Measurements from ENCODE around the gene CCDC15. TPM values are rescaled to one million over a fixed set of nuclear protein-coding genes. Genes with fewer than 3 reads are reported as not detected.

Gene CCDC15
- total RNA-seq, 1 donor from 2014 or later, result not detected

DNA sequence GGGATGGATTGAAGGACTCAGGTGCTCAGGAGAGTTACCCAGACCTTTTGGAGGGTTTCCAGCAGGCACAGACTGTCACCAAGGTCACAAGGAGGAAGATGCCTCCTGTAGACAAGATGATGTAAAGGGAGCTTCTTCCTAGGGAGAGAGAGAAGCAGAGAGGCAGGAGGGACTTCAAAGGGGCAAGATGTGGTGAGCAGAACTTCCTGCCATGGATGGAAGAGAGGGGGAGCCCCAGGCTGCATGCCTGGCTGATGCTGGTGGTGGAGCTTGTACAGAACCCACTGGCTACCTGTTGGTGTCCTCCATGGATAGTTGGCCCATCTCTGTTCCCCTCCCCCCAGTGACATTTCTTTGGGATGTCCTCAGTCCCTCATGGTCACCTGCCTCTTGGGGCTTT, 30.7 kb upstream of the CCDC15 start:
- Histone ChIP-seq H3K4me3 (no peak overlapping the region), H3K4me1 (no peaks in the 10 kb centered on the region), H3K9me3 (no peaks in the 10 kb centered on the region), H3K36me3 (no peaks in the 10 kb centered on the region), H3K27me3 (no peaks in the 10 kb centered on the region), H3K27ac (no peak overlapping the region)
- TF ChIP-seq, protein P1, sequence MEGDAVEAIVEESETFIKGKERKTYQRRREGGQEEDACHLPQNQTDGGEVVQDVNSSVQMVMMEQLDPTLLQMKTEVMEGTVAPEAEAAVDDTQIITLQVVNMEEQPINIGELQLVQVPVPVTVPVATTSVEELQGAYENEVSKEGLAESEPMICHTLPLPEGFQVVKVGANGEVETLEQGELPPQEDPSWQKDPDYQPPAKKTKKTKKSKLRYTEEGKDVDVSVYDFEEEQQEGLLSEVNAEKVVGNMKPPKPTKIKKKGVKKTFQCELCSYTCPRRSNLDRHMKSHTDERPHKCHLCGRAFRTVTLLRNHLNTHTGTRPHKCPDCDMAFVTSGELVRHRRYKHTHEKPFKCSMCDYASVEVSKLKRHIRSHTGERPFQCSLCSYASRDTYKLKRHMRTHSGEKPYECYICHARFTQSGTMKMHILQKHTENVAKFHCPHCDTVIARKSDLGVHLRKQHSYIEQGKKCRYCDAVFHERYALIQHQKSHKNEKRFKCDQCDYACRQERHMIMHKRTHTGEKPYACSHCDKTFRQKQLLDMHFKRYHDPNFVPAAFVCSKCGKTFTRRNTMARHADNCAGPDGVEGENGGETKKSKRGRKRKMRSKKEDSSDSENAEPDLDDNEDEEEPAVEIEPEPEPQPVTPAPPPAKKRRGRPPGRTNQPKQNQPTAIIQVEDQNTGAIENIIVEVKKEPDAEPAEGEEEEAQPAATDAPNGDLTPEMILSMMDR (IDR thresholded peaks at IDR 0.05), result no peak
- intact Hi-C loops (cut with DNase I), result no loop called here
- DNase-seq (ENCODE audit: low spot score in 2 of 2), result no peak

GRCh38 chr11:124928942-124929665, 24.9 kb upstream of the CCDC15 start:
- TF ChIP-seq, protein P1 (IDR thresholded peaks at IDR 0.05), result no peak
- Histone ChIP-seq H3K27ac (no peak overlapping the region), H3K4me1 (no peaks in the 10 kb centered on the region), H3K36me3 (no peaks in the 10 kb centered on the region), H3K9me3 (no peaks in the 10 kb centered on the region), H3K4me3 (no peak overlapping the region), H3K27me3 (no peaks in the 10 kb centered on the region)
- intact Hi-C loops (cut with DNase I), result no loop called here
- DNase-seq (ENCODE audit: low spot score in 2 of 2), result no peak

- intact Hi-C loops (cut with DNase I), result no loop called here
- TF ChIP-seq, protein P1 (IDR thresholded peaks at IDR 0.05), result no peak
- no peaks in the 10 kb centered on the region for H3K27me3 ChIP-seq
- DNase-seq (ENCODE audit: low spot score in 2 of 2), result no peak
- no peaks in the 10 kb centered on the region for H3K4me1 ChIP-seq
- no peaks in the 10 kb centered on the region for H3K36me3 ChIP-seq
- H3K9me3 ChIP-seq, result no peaks in the 10 kb centered on the region
- H3K4me3 ChIP-seq, result no peak overlapping the region
- H3K27ac ChIP-seq, result no peak overlapping the region
Measured at GRCh38 chr11:124930799-124931198, 23.2 kb upstream of the CCDC15 start.

DNA sequence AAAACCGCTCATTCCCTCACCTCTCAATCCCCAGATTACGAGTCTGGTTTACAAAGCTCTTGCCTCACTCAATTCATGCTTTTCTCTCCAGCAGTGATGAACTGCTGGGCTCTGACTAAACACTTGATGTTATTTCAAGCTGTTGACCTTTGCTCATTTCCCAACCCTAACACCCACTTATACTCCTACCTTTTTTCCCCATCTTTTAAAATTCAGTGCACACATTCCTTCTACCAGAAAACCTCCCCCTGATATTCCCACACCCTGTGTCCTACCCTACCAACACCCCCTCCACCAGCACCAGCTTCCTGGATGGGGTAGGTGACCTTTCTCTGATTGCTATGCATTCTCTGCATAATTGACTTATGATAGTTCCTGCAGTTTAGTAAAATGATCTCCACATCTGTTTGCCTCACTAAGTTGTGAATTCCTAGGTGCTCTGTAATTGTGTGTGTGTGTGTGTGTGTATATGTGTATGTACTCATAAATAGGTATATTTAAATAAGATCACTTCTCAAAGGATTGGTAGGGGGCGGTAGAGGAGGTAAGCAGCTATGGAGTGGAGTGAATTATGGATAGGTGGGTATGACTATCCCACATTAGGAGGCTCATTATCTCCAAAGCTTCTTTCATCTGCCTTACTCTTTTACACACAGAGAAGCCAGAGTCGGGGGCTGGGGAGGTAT, 19.0 kb upstream of the CCDC15 start:
- H3K27ac ChIP-seq, result no peak overlapping the region
- TF ChIP-seq, protein P1 (IDR thresholded peaks at IDR 0.05), result no peak
- no peaks in the 10 kb centered on the region for H3K36me3 ChIP-seq
- H3K9me3 ChIP-seq, result no peaks in the 10 kb centered on the region
- DNase-seq (ENCODE audit: low spot score in 2 of 2), result no peak
- no peaks in the 10 kb centered on the region for H3K4me1 ChIP-seq
- intact Hi-C loops (cut with DNase I), result no loop called here
- no peak overlapping the region for H3K4me3 ChIP-seq
- no peaks in the 10 kb centered on the region for H3K27me3 ChIP-seq

DNA sequence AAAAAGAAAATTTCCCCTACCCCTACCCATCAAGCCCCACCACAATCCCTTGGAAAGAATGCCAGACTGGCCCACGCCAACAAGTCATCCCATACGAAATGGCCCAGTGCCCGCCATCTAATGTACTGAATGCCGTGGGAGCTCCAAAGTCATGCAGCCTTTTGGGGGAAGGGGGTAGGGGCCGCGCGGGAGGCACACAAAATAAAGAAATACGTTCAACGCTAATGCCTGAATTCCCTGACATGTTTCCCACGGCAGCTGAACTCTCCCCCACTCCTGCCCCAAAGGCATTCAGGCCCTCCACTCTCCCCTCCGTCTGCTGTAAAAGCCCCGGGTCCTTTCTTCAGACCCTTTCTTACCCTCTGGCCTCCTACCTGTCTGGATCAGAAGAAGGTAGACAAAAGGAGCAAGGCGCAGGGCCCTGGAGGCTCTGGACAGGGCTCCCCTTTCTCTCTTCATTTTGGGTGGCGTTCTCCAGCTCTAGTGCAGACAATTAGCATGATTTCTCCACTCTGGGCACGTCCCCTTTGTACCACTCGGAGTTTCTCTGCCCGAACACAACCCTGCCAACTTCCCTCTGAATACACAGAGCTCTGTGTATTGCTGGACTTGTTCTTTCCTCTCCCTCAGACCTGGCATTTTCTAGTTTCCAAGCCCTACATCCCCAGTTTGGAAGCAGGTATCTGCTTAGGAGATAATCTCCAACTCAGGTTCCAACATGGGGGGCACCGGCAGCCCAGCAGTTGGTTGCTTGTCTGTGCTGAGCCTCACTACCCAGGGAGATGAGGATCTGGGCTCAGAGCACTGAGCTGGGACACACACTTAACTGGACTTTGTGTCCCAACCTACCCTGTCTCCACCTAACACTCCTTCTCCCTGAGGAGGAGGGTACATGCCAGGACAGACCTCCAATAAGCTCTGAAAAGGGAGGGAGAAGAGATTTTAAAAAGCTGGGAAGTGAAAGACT, 18.2 kb upstream of the CCDC15 start, which contains the start of gene HEPACAM:
TSS of gene HEPACAM (minus strand) at position 500 of the 967 bp plus-strand sequence. CDS start at position 459, 41 bp downstream.
- Histone ChIP-seq H3K9me3 (no peaks in the 10 kb centered on the region), H3K27me3 (no peaks in the 10 kb centered on the region), H3K4me3 (no peak within 1 kb of the TSS), H3K36me3 (no peaks in the 10 kb centered on the region), H3K27ac (no peak within 1 kb of the TSS), H3K4me1 (no peaks in the 10 kb centered on the region)
- TF ChIP-seq, protein P1 (IDR thresholded peaks at IDR 0.05), result no peak
- no peak for DNase-seq (ENCODE audit: low spot score in 2 of 2)
- intact Hi-C loops (cut with DNase I), result no loop called here

All from ascending aorta (tissue), 2 donors.